HG03558 (cell line): Measurements from ENCODE around the gene FAM107B.
"Not testable (repeated sequence)": the region's sequence is repeated elsewhere in the genome, so short reads cannot be mapped to it uniquely, and the experiment has no call there.

Experiments used
- ATAC-seq: cut with Tn5 transposase; IDR thresholded peaks from one replicate; pipeline ENCODE4 v1.9.1; 2021; ENCODE audit warnings: moderate number of reproducible peaks; ENCODE audit not compliant: unreplicated experiment; ENCODE audit errors: extremely low read depth

FAM107B gene

DNA sequence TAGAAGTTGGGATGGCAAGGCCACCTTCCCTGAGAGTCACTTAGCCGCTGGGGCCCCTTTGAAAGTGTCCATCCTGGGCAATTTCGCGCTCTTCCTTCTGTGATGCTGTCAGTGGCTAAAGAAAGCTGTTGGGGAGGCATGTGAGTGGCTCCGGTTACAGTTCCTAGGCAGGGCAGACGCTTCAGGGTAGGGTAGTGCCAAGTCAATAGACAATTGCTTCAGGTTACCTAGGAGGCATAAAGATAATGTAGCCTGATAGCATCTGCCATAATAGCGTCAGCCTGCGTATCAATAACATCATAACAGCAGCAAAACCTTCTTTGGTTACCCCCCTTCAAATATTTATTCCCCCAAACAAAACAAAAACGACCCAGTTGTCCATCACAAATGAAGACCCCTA lies at the start of gene FAM107B:
FAM107B (minus strand) TSS at position 101 of the 400 bp plus-strand sequence. CDS start 234 bp downstream, outside the sequence.
- no peak for ATAC-seq

DNA sequence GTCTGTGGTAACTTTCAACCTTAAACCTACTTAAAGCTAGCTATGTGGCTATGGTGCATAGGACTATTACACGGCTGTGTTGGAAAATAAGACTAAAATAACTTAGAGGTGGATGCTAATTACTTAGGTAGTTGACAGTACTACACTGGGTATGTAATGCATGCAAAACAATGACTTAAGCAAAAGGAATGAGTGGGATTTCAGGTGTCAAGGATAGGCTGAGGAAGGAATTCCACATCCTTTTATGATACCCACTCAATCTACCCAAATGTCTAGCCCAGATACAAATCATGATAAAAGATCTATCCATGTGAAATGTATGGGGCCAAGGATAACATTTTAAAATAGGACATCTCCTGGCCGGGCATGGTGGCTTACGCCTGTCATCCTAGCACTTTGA lies 49.3 kb upstream of the FAM107B start:
- ATAC-seq, result no peak

DNA sequence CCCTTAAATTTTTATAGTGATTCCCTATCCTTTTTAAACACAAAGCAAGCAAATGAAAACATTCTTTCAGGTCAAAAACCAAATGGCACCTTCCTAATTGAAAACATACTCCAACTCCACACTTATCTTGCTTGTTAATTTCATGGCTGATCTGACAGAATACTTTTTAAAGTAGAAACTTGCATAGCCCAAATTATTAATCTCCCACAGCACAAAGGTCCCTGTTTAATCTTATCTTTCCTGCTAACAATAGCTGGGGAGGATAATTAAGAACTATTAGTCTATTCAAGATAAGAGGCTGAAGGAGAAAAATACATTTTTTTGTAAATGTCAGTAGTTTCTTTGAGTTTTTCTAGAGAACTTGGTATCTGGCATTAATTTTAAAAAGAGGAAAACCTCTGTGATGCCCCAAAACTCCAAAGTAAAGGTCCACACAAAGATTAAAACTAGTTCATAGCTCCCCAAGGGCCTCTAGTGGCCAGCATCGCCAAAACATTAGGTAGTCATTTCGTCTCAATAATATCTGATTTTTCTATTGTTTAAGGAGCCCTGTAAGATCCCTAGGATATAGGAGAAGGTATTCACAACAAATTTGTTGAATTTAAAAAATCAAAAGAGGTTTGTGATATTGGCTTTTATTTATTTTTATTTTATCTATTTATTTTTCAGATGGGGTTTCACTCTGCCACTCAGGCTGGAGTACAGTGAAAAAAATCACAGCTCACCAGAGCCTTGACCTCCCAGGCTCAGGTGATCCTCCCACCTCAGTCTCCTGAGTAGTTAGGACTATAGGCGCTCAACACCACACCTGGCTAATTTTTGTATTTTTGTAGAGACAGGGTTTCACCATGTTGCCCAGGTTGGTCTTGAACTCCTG lies 48.4 kb upstream of the FAM107B start:
- ATAC-seq, result no peak

DNA sequence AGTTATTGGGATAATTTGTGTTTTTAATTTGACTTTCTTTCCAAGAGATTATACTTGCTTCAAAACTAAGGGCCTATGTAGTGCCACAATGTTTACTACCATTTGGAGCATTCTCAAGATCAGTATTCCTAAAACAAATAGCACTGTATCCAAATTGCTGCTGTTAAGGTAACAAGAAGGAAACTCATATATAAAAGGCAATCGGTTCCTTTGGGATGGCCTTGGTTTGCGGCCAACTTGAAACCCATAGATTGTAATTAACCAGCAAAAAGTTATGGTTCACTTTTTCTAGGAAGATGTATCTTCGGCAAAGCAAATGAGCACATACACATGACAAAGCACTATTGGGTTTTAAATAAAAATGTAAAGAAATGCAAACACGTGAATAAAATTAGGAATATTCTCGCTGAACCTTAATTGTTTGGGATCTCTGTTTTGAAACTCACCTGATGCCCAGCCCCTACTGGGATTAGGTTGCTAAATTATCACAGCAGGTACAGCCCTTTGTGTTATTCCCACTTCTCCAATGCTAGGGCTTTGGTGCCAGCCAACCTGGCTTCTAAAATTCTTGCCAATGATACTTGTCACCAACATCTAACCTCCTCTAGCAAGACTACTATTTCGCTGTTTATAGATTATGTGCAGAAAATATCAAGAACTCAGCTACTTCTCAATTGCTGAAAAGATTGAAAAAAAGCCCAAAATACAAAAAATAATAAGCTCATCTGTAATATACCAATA lies 47.1 kb upstream of the FAM107B start:
- no peak for ATAC-seq

DNA sequence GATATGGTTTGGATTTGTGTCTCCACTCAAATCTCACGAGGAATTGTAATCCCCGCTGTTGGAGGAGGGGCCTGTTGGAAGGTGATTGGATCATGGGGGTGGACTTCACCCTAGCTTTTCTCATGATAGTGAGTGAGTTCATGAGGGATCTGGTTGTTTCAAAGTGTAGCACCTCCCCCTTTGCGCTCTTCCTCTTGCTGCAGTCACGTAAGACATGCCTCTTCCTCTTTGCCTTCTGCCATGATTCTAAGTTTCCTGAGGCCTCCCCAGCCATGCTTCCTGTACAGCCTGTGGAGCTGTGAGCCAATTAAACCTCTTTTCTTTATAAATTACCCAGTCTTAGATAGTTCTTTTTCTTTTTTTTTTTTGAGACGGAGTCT lies 46.1 kb upstream of the FAM107B start:
- no peak for ATAC-seq

DNA sequence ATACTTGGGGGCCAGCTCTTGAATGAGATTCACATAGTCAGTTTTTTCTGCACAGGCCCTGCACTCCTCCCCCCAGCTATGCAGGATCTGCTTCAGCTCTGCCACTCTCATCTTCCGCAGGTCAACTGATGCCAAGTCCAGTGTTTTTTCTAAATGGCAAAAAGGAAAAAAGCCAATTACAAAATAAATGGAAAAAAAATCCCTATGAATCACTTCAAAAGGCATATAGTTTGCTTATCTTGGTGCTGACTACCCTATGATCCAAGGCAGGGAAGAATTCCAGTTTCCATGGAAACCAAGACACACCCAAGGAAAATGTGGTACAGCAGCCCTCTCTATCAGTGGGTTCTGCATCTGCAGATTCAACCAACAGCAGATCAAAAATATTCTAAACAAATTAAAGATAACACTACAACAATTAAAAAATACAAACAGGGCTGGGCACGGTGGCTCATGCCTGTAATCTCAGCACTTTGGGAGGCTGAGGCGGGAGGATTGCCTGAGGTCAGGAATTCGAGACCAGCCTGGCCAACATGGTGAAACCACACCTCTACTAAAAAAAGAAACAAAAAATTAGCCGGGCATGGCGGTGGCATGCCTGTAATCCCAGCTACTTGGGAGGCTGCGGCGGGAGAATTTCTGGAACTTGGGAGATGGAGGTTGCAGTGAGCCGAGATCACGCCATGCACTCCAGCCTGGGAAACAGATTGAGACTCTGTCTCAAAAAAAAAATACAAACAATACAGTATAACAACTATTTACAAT lies 45.5 kb upstream of the FAM107B start:
- no peak for ATAC-seq

DNA sequence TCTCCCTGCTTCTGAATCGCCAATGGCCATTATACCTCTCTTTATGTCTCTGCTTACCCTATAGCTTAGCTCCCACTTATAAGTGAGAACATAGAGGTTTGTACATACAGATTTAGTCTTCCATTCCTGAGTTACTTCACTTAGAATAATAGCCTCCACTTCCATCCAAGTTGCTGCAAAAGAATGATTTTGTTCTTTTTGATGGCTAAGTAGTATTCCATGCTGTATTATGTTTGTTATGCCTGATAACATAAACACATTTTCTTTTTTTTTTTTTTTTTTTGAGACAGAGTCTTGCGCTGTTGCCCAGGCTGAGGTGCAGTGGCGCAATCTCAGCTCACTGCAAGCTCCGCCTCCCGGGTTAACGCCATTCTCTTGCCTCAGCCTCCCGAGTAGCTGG lies 42.0 kb upstream of the FAM107B start:
- ATAC-seq, result not testable (repeated sequence)

DNA sequence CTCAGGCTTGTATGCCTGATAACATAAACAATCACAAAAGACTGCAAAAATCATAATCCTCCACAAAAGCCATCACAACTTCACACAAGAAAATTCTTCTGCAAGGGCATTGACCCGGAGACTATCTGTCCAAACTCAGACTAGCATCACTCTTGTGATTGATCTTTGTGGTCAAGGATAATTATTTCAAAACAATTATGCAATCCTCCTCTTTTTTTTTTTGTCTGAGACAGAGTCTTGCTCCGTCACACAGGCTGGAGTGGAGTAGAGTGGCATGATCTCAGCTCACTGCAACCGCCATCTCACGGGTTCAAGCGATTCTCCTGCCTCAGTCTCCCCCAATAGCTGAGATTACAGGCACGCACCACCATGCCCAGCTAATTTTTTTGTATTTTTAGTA lies 41.0 kb upstream of the FAM107B start:
- no peak for ATAC-seq

DNA sequence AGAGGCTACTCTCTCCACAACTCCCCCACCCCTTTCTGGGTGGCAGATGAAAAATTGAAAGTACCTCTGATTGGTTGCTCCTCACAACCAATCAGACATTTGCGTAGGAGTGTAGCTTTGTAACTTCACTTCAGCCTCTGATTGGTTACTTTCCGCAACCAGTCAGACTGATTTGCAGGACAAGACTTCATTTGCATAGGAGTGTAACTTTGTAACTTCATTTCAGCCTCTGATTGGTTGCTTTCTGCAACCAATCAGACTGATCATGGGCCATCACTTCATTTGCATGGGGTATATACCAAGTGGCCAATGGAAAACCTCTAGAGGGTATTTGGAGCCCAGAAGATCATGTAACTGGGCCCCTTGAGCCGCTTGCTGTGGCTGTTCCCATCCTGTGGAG lies 37.6 kb upstream of the FAM107B start:
- no peak for ATAC-seq

DNA sequence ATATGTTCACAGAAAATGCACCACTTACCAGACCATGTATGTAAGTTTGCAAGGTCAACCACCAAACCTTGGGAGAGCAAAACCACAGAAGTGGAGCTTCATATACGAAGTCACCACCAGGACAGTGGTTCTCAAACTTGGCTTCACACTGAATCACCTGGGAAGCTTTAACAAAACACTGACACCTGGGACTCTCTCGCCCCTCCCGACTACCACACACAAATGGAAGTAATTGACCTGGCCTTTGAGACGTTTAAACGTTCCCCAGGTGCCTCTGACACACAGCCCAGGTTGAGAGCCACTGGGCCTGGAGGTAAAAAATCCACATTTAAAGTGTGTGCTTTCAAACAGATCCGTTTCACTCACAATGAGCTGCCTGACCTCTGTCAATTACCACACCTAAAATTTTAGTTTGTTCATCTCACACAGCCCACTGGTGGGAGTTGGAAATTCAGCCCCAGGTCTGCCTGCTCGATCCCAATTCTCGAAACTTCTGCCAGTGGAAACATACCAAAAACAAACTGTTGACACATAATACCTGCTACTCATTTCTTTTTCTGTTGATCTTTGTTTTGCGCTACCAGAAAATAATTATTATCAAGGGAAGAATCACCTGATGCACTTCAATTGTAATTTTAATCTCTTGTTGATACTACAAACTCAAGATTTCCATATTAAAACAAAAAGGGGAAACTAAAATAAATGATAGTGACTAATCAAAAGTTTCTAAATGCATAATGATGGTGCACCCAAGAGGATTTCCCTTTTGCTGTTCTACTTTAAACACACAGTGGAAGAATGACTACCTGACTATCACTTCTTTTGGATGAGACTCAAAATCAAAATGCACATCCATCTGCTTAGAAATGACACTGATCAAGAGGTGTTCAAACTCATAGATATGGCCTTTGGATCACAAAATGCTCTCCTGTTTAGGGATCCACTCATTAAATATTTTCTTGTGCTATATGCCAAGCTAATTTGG lies 36.6 kb upstream of the FAM107B start:
- no peak for ATAC-seq

DNA sequence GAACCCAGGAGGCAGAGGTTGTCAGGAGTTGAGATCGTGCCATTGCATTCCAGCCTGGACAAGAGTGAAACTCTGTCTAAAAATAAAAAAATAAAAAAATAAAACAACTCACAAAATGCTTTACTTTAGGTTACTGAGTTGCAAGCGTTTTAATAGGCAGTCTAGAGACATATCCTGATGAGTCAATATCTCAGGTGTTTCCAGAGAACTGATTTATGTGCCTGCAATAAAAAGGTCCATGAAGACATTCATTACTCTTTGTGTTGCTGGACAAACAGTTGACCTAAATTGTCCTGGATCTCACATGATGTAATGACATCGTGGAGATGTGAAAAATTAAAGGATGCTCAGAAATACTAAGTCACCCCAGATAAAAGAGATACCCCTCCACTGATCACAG lies 31.6 kb upstream of the FAM107B start:
- ATAC-seq, result no peak

DNA sequence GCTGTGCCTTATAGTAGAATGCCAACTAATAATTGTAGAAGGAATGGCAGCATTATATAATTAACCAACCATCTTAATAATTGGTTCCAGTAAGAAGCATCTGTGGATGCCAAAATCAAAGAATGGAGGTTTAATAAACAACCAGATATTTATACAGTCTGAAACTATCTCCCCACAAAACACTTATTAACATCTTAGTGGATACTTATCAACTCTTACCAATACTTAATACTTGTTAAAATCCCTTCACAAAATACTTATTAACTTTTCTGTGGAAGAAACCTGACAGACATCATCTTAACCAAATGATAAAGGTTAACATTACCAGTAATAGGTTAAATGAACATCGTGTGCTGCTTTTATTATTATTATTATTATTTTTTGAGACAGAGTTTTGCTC lies 29.1 kb upstream of the FAM107B start:
- ATAC-seq, result no peak

DNA sequence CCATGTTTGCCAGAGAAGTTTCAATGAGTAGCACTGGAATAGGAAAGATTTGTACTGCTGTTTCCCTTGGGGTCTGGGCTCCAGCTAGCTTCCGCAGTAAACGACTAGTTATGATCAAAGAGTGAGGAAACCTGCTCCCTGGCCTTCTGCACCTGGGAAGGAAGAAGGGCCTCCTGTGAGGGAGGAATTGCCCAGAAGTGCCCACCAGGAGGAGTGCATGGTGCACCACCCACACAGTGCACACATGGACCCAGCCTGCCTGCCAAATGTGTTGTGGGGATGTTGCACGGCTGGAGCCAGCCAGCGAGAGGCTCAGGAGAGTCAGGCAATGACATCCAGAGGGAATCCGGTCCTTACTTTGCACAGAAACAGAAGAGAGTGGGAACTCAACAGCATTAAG lies 27.0 kb upstream of the FAM107B start:
- ATAC-seq, result no peak

DNA sequence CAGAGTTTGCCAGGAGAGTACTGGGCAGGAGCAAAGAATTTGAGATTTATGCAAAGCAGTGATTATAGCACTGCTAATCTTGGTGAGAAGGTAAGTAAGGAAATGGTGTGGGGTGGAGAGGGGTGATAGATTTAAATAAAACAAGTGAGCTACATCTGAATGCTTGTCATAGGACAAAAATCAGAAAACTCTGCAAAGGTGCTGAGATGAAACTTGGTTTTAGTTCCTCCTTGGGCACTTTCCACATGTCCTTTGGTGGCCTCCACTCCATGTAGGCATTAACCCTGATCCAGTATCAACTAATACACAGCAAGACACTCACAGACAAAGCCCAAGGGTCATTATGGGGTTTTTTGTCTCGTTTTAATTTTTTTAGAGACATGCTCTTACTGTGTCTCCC lies 25.7 kb upstream of the FAM107B start:
- no peak for ATAC-seq

DNA sequence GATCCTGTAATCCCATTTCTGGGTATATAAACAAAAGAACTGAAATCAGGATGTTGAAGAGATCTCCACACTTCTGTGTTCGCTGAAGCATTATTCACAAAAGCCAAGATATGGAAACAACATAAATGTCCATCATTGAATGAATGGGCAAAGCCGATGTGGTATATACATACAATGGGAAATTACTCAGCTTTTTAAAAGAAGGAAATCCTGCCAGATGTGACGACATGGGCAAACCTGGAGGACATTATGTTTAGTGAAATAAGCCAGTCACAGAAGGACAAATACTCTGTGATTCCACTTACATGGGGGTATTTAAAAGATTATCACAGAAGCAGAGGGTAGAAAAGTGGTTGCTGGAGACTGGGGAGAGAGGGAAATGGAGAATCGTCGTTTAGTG lies 23.9 kb upstream of the FAM107B start:
- no peak for ATAC-seq

DNA sequence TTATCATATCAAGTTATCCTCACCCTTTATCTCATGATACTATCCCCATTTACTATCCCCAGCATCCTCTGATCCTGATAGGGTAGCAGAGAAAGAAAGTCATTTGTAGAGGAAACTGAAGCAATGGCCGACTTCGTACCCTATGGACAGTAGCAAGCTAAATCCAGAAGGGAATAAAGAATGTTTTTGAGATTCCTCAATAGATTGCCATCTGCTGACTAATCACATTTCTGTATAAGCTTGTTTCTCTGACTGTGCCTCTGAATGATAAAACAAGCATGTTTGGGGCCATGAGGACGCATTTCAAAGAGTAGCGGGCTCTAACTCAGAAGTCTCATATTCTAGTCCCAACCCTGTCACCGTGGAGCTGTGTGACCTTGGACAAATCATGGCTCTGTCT lies 13.2 kb upstream of the FAM107B start:
- ATAC-seq, result no peak

DNA sequence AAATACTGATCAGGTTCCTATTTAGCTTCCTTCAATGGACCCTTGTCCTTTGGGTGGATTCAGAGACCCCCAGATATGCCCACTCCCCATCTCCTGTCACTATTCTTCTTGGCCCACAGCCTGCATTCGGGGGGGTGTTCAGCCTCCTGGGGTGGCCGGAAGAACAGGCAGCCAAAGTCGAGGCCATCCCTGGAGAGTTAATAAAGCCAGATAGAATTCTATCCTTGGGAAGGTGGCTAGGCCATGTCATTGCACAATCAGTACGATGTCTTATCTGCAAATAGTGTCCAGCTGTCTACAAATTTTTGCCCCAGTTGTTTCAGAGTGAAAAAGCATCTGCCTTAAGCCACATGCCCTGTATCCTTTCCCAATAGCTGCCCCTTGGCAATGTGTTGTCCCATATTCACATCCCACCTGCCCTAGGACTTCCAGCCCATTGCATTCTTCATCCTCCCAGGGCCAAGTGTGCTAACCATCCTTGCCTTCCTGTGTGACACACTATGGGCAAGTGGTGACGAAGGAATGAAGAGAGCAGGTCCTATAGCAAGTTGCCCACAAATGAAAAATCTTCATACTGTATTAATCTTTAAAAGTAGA lies 9.9 kb upstream of the FAM107B start:
- ATAC-seq, result no peak

DNA sequence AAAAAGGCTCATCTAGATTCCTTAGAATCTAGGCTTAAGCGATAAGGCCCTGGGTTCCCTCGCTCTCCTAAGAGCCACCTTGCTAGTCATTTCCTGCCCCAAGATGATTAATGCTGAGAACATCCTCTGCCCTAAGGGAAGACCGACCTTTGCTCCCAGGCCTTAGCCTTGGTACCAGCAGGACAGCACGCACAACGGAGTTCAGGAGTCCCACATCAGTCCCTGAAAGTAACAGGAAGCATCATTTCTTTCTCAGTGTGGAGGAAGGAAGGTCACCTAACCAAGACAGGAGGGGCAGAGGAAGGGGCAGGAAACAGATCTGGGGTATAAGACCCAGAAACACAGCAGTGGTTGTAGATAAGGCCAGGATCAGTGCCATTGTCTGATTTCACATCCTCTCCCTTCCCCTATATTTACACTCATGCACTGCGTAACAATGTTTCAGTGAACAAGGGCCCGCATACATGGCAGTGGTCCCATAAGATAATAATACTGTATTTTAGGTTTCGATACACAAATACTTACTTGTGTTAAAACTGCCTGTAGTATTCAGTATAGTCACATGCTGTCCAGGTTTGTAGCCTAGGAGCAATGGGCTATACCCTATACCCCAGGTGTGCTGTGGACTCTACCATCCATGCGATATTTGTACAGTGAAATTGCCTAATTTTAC lies 8.1 kb upstream of the FAM107B start:
- no peak for ATAC-seq

DNA sequence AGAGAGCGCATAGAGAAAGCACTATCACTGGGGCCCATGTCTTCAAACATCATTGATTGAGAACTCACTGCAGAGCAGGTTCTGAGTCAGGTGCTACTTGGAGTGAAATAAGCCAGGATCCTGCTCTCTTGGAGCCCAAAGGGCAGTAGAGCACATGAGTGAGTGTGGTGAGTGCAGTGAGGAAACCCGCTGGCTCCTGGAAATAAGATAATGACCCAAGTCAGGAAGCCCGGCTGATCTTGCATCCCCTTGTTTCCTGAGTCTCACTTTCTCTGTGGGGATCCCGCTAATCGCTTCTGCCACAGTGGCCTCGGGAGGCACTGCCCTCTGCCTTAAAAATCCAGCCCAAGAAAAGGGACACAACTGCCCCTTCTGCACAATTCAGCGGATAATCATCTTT lies 7.1 kb upstream of the FAM107B start:
- no peak for ATAC-seq
